ENCODE measurements around the gene DGCR8. TPM values are rescaled to one million over a fixed set of nuclear protein-coding genes. Genes with fewer than 3 reads are reported as not detected.

DGCR8 gene
- total and polyA plus RNA-seq, 10 donors = 7.8 to 62.7 (median 31.4) TPM

- H3K9me3 ChIP-seq = no peaks in the 10 kb centered on the region
- 71 to 86% (median 74%) methylated on average over 27 to 30 of the region's 30 CpGs for WGBS, 5 donors
- intact Hi-C loops (cut with DNase I; ENCODE audit: low total_unique reads) = no loop called here
- peak within 1 kb of the TSS; percentile 80 to 93 (median 86) for H3K4me3 ChIP-seq
- peaks cover 29 to 93% (median 84%) of the 10 kb centered on the region in 6 donors for H3K4me1 ChIP-seq
- H3K27me3 ChIP-seq (replicated peaks in 1 of 7) = no peaks in the 10 kb centered on the region
- TF ChIP-seq POLR2A (IDR thresholded peaks at IDR 0.05) (no peak), CTCF (IDR thresholded peaks at IDR 0.05 in 8 of 11, conservative IDR thresholded peaks at IDR 0.05 in 3 of 11) (no peak), POLR2AphosphoS5 (IDR thresholded peaks at IDR 0.05) (no peak)
- H3K27ac ChIP-seq = peak within 1 kb of the TSS; percentile 85 to 93 (median 91)
- H3K36me3 ChIP-seq = peaks cover 0 to 73% (median 67%) of the 10 kb centered on the region in 6 donors
- DNase-seq = peak; percentile 86
These were observed 35.8 kb downstream of the DGCR8 start, which contains the start of gene RANBP1 for GRCh38 chr22:20115691-20116375. TSS of gene RANBP1 (plus strand) at chr22:20116104. CDS start at chr22:20116185, 81 bp downstream.

- peak overlapping the region; percentile 85 to 93 (median 91) for H3K27ac ChIP-seq
- DNase-seq = peak; percentile 89
- TF ChIP-seq POLR2A (IDR thresholded peaks at IDR 0.05) (no peak), CTCF (IDR thresholded peaks at IDR 0.05 in 8 of 11, conservative IDR thresholded peaks at IDR 0.05 in 3 of 11) (no peak), POLR2AphosphoS5 (IDR thresholded peaks at IDR 0.05) (no peak)
- 5 to 15% (median 8%) methylated on average over 19 to 27 of the region's 27 CpGs for WGBS, 5 donors
- intact Hi-C loops (cut with DNase I; ENCODE audit: low total_unique reads) = no loop called here
- H3K27me3 ChIP-seq (replicated peaks in 1 of 7) = no peaks in the 10 kb centered on the region
- H3K9me3 ChIP-seq = no peaks in the 10 kb centered on the region
- peaks cover 29 to 93% (median 82%) of the 10 kb centered on the region in 6 donors for H3K4me1 ChIP-seq
- peaks cover 0 to 73% (median 65%) of the 10 kb centered on the region in 6 donors for H3K36me3 ChIP-seq
- peak overlapping the region; percentile 80 to 93 (median 86) for H3K4me3 ChIP-seq
These were observed 36.4 kb downstream of the DGCR8 start for GRCh38 chr22:20116376-20116950.

GRCh38 chr22:20116951-20117632, 37.1 kb downstream of the DGCR8 start, which contains the start of gene TRMT2A:
TSS of gene TRMT2A (minus strand) at chr22:20117226. CDS start at chr22:20116906, 320 bp downstream.
- peaks cover 0 to 74% (median 64%) of the 10 kb centered on the region in 6 donors for H3K36me3 ChIP-seq
- peak; percentile 89 to 93 (median 93) for TF ChIP-seq POLR2AphosphoS5 (IDR thresholded peaks at IDR 0.05)
- TF ChIP-seq CTCF (IDR thresholded peaks at IDR 0.05 in 8 of 11, conservative IDR thresholded peaks at IDR 0.05 in 3 of 11) = peak in 5 of 11 experiments; percentile 11 to 58 (median 42)
- peak in 1 of 3 donors; percentile 68 for TF ChIP-seq POLR2A (IDR thresholded peaks at IDR 0.05)
- H3K27ac ChIP-seq = peak within 1 kb of the TSS; percentile 85 to 93 (median 91)
- peak; percentile 100 for DNase-seq
- H3K4me3 ChIP-seq = peak within 1 kb of the TSS; percentile 80 to 93 (median 86)
- no peaks in the 10 kb centered on the region for H3K27me3 ChIP-seq (replicated peaks in 1 of 7)
- WGBS, 5 donors = 0 to 1% (median 0%) methylated on average over 3 to 88 of the region's 88 CpGs
- intact Hi-C loops (cut with DNase I; ENCODE audit: low total_unique reads) = no loop called here
- H3K9me3 ChIP-seq = no peaks in the 10 kb centered on the region
- H3K4me1 ChIP-seq = peaks cover 26 to 93% (median 80%) of the 10 kb centered on the region in 6 donors

All from spleen (tissue), 11 donors.